Measurements from ENCODE around the gene SLC12A5. TPM values are rescaled to one million over a fixed set of nuclear protein-coding genes. Genes with fewer than 3 reads are reported as not detected.

The SLC12A5 gene
- total and polyA plus RNA-seq, 2 donors (not counting 1 experiment from before 2014, with no cell fraction given): 0.32 TPM; not detected in 1

- Mint-ChIP-seq H3K27ac (peak overlapping the region; percentile 32), H3K4me1 (peaks cover 66% of the 10 kb centered on the region), H3K27me3 (peaks cover 64% of the 10 kb centered on the region), H3K9me3 (ENCODE audit: insufficient read depth) (no peaks in the 10 kb centered on the region), H3K4me3 (peak overlapping the region; percentile 80)
- DNase-seq (peak; percentile 44), ATAC-seq (ENCODE audit: low read depth) (no peak)
- Histone ChIP-seq H3K27ac (ENCODE audit: low read length in 2 of 2) (no peak overlapping the region), H2AFZ (ENCODE audit: insufficient read depth, low read depth, low read length, poor library complexity, severe bottlenecking) (no peak overlapping the region), H4K20me1 (ENCODE audit: control insufficient read depth, insufficient read depth, low read length, poor library complexity, severe bottlenecking) (no peaks in the 10 kb centered on the region), H3K36me3 (replicated peaks in 1 of 2; ENCODE audit: control extremely low read depth in 1 of 2, control insufficient read depth in 1 of 2, extremely low read depth in 1 of 2, insufficient read depth in 2 of 2, low read length in 1 of 2) (no peaks in the 10 kb centered on the region), H3K79me2 (ENCODE audit: control insufficient read depth, insufficient read depth, low read length) (no peaks in the 10 kb centered on the region), H3K9me3 (ENCODE audit: control extremely low read depth in 1 of 3, control insufficient read depth in 2 of 3, insufficient read depth in 1 of 3, low read length in 2 of 3) (peaks cover 0 to 40% (median 0%) of the 10 kb centered on the region in 3 donors), H3K9ac (ENCODE audit: low read length) (no peak overlapping the region), H3K4me1 (ENCODE audit: control insufficient read depth in 2 of 2, insufficient read depth in 2 of 2, low read length in 2 of 2) (peaks cover 69 to 71% of the 10 kb centered on the region in 2 donors), H3K27me3 (replicated peaks in 1 of 4; ENCODE audit: control extremely low read depth in 1 of 4, control insufficient read depth in 3 of 4, insufficient read depth in 4 of 4, low read length in 3 of 4) (peaks cover 0 to 59% (median 31%) of the 10 kb centered on the region in 4 experiments), H3K4me2 (replicated peaks; ENCODE audit: low read depth, low read length, poor library complexity, severe bottlenecking) (peak overlapping the region; percentile 68), H3K4me3 (ENCODE audit: control extremely low read depth in 1 of 5, extremely low read depth in 1 of 5, insufficient read depth in 1 of 5, low read depth in 2 of 5, low read length in 4 of 5) (peak overlapping the region in 1 of 5 experiments; percentile 41)
- TF ChIP-seq CTCF (IDR thresholded peaks at IDR 0.05): no peak
- no peak for TF ChIP-seq EZH2 (IDR thresholded peaks at IDR 0.05; ENCODE audit: borderline replicate concordance, insufficient read depth, low read depth, low read length, poor library complexity, severe bottlenecking)
- CTCF ChIA-PET: interaction anchor here (1.6 to 4.9 kb wide), 5 partner anchors 11 to 42 kb away, joined by 3 to 84 read pairs (median 33); partner anchors contain the start of genes SLC12A5 and ZNF335
- 22% methylated on average over 57 of the region's 57 CpGs for WGBS (ENCODE audit: insufficient coverage)
- POLR2A ChIA-PET: no interaction called here
- intact Hi-C loops (cut with micrococcal nuclease): loop anchor here (2.0 kb wide), 1 partner anchor 41 kb away; no protein-coding TSS in a partner anchor
Observed at GRCh38 chr20:46011631-46012482, 17.2 kb upstream of the SLC12A5 start.
